Measurements from ENCODE around the gene MSANTD1.

The MSANTD1 gene

DNA sequence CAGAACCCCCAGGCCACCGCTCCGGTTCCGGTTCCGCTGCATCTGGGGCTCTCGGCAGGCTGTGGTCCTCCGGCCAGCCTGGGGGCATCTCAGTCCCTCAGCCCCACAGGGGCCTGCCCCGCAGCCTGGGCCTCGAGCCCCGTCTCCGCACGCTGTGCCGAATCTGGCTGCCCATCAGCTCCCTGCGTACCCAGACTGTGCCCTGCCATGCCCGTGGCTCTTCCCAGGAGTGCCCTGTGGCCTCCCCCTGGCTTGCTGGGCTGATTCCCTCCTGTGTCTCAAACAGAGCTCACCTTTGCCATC lies 830 bp upstream of the MSANTD1 start:
- no peak overlapping the region for H3K27ac ChIP-seq (ENCODE audit: insufficient read depth in 1 of 2, low read depth in 1 of 2, low read length in 2 of 2, poor library complexity in 1 of 2, severe bottlenecking in 2 of 2)
- no peak for DNase-seq
- CTCF ChIA-PET = interaction anchor here (0.9 to 1.0 kb wide), 2 partner anchors 9 to 194 kb away, joined by 3 read pairs; partner anchors contain the start of gene HGFAC
- peaks cover 0 to 14% (median 11%) of the 10 kb centered on the region in 4 experiments for H3K4me1 ChIP-seq (ENCODE audit: control extremely low read depth in 1 of 4, control insufficient read depth in 4 of 4, insufficient read depth in 4 of 4, low read length in 3 of 4)
- no peaks in the 10 kb centered on the region for H3K9me3 ChIP-seq (ENCODE audit: control extremely low read depth in 1 of 5, control insufficient read depth in 4 of 5, insufficient read depth in 2 of 5, low read depth in 1 of 5, low read length in 4 of 5)
- WGBS (ENCODE audit: insufficient coverage) = 98% methylated on average over 14 of the region's 14 CpGs
- H3K36me3 ChIP-seq (ENCODE audit: control insufficient read depth in 4 of 4, insufficient read depth in 4 of 4, low read length in 3 of 4) = peaks cover 0 to 6% (median 1%) of the 10 kb centered on the region in 4 experiments
- H3K4me3 ChIP-seq (ENCODE audit: control insufficient read depth in 1 of 7, extremely low read depth in 1 of 7, insufficient read depth in 4 of 7, low read depth in 2 of 7, low read length in 6 of 7) = no peak overlapping the region
- POLR2A ChIA-PET = no interaction called here
- no peaks in the 10 kb centered on the region for H3K27me3 ChIP-seq (replicated peaks in 2 of 5; ENCODE audit: control insufficient read depth in 4 of 5, insufficient read depth in 5 of 5, low read length in 4 of 5)

DNA sequence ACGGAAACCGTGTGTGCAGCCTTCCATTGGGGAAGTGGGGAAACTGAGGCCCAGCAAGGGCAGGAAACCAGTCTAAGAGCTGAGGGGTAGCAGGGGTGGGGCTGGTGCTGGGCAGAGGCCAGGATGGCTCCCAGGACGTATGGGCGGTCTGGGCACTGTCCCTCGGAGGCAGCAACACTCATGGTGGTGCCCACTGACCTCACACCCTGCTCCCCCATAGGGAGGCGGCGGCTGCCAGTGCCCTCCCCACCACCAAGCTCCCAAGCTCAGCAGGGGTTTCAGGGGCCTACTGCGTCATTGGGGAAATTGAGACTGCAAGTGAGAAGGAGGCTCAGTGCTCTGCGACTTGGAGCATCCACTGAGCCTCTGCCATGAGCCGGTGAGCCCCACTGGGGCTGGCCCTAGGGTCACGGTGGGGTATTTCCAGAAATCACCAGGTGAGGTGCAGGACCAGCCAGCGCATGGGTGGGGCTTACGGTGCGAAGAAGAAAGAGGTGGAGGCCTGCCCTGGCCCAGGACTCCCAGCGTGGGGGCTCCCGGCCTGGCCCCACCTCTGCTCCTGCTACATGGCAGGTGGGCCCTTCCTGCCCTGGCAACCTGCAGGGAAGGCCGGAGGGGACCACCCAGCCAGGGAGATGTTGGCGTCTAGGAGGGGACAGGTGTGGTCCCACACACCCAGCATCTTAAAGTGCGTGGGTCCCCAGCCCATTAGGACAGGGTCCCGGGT lies 915 bp downstream of the MSANTD1 start:
- no peaks in the 10 kb centered on the region for H3K36me3 ChIP-seq (ENCODE audit: control insufficient read depth in 4 of 4, insufficient read depth in 4 of 4, low read length in 3 of 4)
- DNase-seq = no peak
- 95% methylated on average over 14 of the region's 20 CpGs for WGBS (ENCODE audit: insufficient coverage)
- no peaks in the 10 kb centered on the region for H3K27me3 ChIP-seq (replicated peaks in 2 of 5; ENCODE audit: control insufficient read depth in 4 of 5, insufficient read depth in 5 of 5, low read length in 4 of 5)
- ChIA-PET CTCF (no interaction called here), POLR2A (no interaction called here)
- H3K4me1 ChIP-seq (ENCODE audit: control extremely low read depth in 1 of 4, control insufficient read depth in 4 of 4, insufficient read depth in 4 of 4, low read length in 3 of 4) = peaks cover 0 to 9% (median 6%) of the 10 kb centered on the region in 4 experiments
- H3K27ac ChIP-seq (ENCODE audit: insufficient read depth in 1 of 2, low read depth in 1 of 2, low read length in 2 of 2, poor library complexity in 1 of 2, severe bottlenecking in 2 of 2) = no peak overlapping the region
- no peaks in the 10 kb centered on the region for H3K9me3 ChIP-seq (ENCODE audit: control extremely low read depth in 1 of 5, control insufficient read depth in 4 of 5, insufficient read depth in 2 of 5, low read depth in 1 of 5, low read length in 4 of 5)
- no peak overlapping the region for H3K4me3 ChIP-seq (ENCODE audit: control insufficient read depth in 1 of 7, extremely low read depth in 1 of 7, insufficient read depth in 4 of 7, low read depth in 2 of 7, low read length in 6 of 7)

DNA sequence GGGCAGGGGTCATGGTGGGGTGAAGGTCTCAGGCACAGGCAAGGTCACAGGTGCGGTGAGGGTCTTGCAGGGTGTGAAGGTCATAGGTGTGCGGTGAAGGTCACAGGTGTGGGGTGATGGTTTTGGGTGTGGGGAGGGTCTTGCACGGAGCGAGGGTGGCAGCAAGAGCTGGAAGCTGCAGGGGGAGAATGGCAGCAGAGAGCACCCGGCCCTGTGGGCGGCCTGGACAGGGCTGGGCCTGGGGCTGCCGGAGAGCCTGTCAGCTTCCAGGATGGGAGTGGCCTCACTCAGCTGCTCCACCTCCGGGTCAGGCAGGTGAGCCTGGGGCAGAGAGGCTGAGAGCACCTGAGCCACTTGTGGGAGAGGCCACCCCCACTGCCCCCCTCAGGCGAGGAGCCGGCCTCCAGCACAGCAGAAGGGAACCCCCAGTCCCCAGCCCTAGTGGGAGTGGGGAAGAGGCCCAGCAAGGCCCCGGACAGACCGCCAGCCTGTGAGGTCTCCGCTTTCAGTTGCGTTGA lies 1.5 kb downstream of the MSANTD1 start:
- no peak for DNase-seq
- Histone ChIP-seq H3K27ac (ENCODE audit: insufficient read depth in 1 of 2, low read depth in 1 of 2, low read length in 2 of 2, poor library complexity in 1 of 2, severe bottlenecking in 2 of 2) (no peak overlapping the region), H3K9me3 (ENCODE audit: control extremely low read depth in 1 of 5, control insufficient read depth in 4 of 5, insufficient read depth in 2 of 5, low read depth in 1 of 5, low read length in 4 of 5) (no peaks in the 10 kb centered on the region), H3K27me3 (replicated peaks in 2 of 5; ENCODE audit: control insufficient read depth in 4 of 5, insufficient read depth in 5 of 5, low read length in 4 of 5) (no peaks in the 10 kb centered on the region), H3K4me1 (ENCODE audit: control extremely low read depth in 1 of 4, control insufficient read depth in 4 of 4, insufficient read depth in 4 of 4, low read length in 3 of 4) (peaks cover 0 to 9% (median 6%) of the 10 kb centered on the region in 4 experiments), H3K36me3 (ENCODE audit: control insufficient read depth in 4 of 4, insufficient read depth in 4 of 4, low read length in 3 of 4) (no peaks in the 10 kb centered on the region), H3K4me3 (ENCODE audit: control insufficient read depth in 1 of 7, extremely low read depth in 1 of 7, insufficient read depth in 4 of 7, low read depth in 2 of 7, low read length in 6 of 7) (no peak overlapping the region)
- ChIA-PET POLR2A (no interaction called here), CTCF (no interaction called here)
- WGBS (ENCODE audit: insufficient coverage) = 92% methylated on average over 12 of the region's 14 CpGs

DNA sequence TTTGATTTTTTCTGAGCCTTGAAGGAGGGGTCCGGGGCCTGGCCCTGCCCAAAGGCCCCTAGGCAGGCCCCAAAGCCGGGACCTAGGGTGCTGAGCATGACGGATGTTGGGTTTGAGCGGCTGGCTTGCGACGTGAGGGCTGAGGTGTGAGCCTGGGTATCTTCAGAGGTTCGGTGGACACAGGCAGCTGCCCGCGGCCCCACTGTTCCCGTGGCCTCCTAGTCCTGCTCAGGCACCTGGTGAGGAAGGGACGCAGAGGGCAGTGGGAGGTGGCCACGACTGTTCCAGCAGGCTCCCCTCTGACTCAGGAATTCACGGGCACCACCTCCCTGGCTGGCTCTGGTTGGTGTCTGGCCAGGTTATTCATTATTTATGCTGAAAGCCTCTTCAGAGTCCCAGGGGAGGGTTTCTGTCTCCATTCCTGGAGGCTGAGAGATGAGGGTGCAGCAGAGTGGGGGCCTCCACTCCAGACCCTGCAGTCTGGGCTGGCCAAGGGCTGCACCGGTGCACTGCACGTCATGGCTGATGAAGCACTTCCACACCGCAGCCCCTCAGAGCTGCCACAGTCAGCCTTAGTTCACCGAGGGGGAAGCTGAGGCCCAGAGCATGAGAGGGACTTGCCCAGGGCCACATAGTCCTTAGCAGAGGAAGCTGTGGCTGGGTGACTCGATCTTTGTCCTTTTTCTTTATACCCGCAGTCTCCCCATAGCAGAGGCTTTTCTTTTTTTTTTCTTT lies 2.2 kb downstream of the MSANTD1 start:
- Histone ChIP-seq H3K27me3 (replicated peaks in 2 of 5; ENCODE audit: control insufficient read depth in 4 of 5, insufficient read depth in 5 of 5, low read length in 4 of 5) (no peaks in the 10 kb centered on the region), H3K9me3 (ENCODE audit: control extremely low read depth in 1 of 5, control insufficient read depth in 4 of 5, insufficient read depth in 2 of 5, low read depth in 1 of 5, low read length in 4 of 5) (no peaks in the 10 kb centered on the region), H3K4me3 (ENCODE audit: control insufficient read depth in 1 of 7, extremely low read depth in 1 of 7, insufficient read depth in 4 of 7, low read depth in 2 of 7, low read length in 6 of 7) (no peak overlapping the region), H3K4me1 (ENCODE audit: control extremely low read depth in 1 of 4, control insufficient read depth in 4 of 4, insufficient read depth in 4 of 4, low read length in 3 of 4) (peaks cover 0 to 6% (median 3%) of the 10 kb centered on the region in 4 experiments), H3K27ac (ENCODE audit: insufficient read depth in 1 of 2, low read depth in 1 of 2, low read length in 2 of 2, poor library complexity in 1 of 2, severe bottlenecking in 2 of 2) (no peak overlapping the region), H3K36me3 (ENCODE audit: control insufficient read depth in 4 of 4, insufficient read depth in 4 of 4, low read length in 3 of 4) (no peaks in the 10 kb centered on the region)
- CTCF ChIA-PET = no interaction called here
- POLR2A ChIA-PET = no interaction called here
- WGBS (ENCODE audit: insufficient coverage) = 98% methylated on average over 8 of the region's 19 CpGs
- no peak for DNase-seq

DNA sequence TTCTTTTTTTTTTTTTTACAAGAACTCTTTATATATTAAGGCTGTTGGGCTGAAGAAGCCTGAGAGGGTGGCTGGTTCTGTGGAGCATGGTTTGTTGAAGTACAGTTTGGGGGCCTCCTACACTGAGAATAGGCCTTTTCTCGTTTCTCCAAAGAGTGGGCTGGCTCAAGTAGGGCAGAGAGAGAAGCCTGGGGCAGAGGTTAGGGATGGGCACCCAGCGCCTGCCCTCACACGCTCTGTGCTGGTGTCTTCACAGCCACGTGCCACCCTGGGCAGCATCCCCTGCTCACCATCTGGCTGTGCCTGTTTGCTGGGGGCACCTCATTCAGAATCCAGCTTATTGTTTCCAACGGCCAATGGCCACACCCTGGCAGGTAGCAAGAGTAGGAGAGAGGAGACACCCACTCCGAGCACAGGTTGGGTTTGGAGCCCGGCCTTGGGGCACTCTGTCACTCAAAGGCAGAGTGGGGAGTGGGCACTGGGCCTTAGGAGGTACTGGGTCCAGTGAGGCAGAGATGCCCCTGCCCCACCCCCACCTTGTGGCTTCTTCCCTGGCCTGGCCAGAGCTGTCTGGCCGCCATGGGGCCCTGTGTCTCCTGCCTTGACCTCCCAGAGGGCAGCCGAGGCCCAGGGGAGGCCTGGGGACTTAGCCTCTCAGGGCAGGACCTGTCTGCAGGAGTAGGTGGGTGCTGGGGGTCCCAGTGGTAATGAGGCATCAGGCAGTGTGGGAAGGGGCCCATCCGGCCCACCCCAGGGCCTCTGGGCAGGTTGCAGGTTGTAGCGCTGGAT lies 2.9 kb downstream of the MSANTD1 start:
- CTCF ChIA-PET = no interaction called here
- no peaks in the 10 kb centered on the region for H3K4me1 ChIP-seq (ENCODE audit: control extremely low read depth in 1 of 4, control insufficient read depth in 4 of 4, insufficient read depth in 4 of 4, low read length in 3 of 4)

DNA sequence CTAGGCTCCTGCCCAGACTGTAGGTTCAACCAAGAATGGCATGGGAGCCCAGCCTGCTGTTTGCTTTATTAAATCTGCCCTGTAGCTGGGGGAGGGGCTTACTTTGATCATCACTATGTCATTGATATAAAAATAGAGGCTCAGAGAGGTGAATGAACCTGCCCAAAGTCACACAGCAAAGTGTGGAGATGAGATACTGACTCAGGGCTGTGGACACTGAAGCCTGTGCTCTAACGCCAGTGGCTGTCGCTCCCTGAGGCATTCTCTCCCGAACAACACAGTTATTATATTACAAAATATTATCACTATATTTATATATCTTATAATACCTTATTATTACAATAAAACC lies 3.5 kb downstream of the MSANTD1 start:
- WGBS (ENCODE audit: insufficient coverage) = no CpG with 5 or more reads among the region's 3 CpGs
- CTCF ChIA-PET = no interaction called here

More for the DNA sequence above, 2.9 kb downstream of the MSANTD1 start:
- H3K9me3 ChIP-seq (ENCODE audit: control extremely low read depth in 1 of 5, control insufficient read depth in 4 of 5, insufficient read depth in 2 of 5, low read depth in 1 of 5, low read length in 4 of 5) = no peaks in the 10 kb centered on the region
- H3K27me3 ChIP-seq (replicated peaks in 2 of 5; ENCODE audit: control insufficient read depth in 4 of 5, insufficient read depth in 5 of 5, low read length in 4 of 5) = no peaks in the 10 kb centered on the region
- H3K27ac ChIP-seq (ENCODE audit: insufficient read depth in 1 of 2, low read depth in 1 of 2, low read length in 2 of 2, poor library complexity in 1 of 2, severe bottlenecking in 2 of 2) = no peak overlapping the region
- H3K36me3 ChIP-seq (ENCODE audit: control insufficient read depth in 4 of 4, insufficient read depth in 4 of 4, low read length in 3 of 4) = no peaks in the 10 kb centered on the region
- POLR2A ChIA-PET = no interaction called here
- H3K4me3 ChIP-seq (ENCODE audit: control insufficient read depth in 1 of 7, extremely low read depth in 1 of 7, insufficient read depth in 4 of 7, low read depth in 2 of 7, low read length in 6 of 7) = no peak overlapping the region
- DNase-seq = no peak
- 95% methylated on average over 10 of the region's 11 CpGs for WGBS (ENCODE audit: insufficient coverage)

More for the DNA sequence above, 3.5 kb downstream of the MSANTD1 start:
- no peak for DNase-seq
- Histone ChIP-seq H3K27me3 (replicated peaks in 2 of 5; ENCODE audit: control insufficient read depth in 4 of 5, insufficient read depth in 5 of 5, low read length in 4 of 5) (no peaks in the 10 kb centered on the region), H3K4me3 (ENCODE audit: control insufficient read depth in 1 of 7, extremely low read depth in 1 of 7, insufficient read depth in 4 of 7, low read depth in 2 of 7, low read length in 6 of 7) (no peak overlapping the region), H3K36me3 (ENCODE audit: control insufficient read depth in 4 of 4, insufficient read depth in 4 of 4, low read length in 3 of 4) (no peaks in the 10 kb centered on the region), H3K4me1 (ENCODE audit: control extremely low read depth in 1 of 4, control insufficient read depth in 4 of 4, insufficient read depth in 4 of 4, low read length in 3 of 4) (no peaks in the 10 kb centered on the region), H3K9me3 (ENCODE audit: control extremely low read depth in 1 of 5, control insufficient read depth in 4 of 5, insufficient read depth in 2 of 5, low read depth in 1 of 5, low read length in 4 of 5) (no peaks in the 10 kb centered on the region), H3K27ac (ENCODE audit: insufficient read depth in 1 of 2, low read depth in 1 of 2, low read length in 2 of 2, poor library complexity in 1 of 2, severe bottlenecking in 2 of 2) (no peak overlapping the region)
- POLR2A ChIA-PET = no interaction called here

Data from common myeloid progenitor, CD34-positive (primary cell).